HEK293 (cell line): ENCODE results near the gene RRP8.

Source experiments
- ZNF549 ChIP-seq: fragments of 450-650 bp; IDR thresholded peaks from 2 replicates; pipeline ENCODE4 v1.5.1; 2018; ENCODE audit warnings: missing biosample characterization, missing genetic modification characterization, mild to moderate bottlenecking, inconsistent platforms, moderate library complexity
- ZNF792 ChIP-seq: fragments of 450-650 bp; formaldehyde crosslinking; IDR thresholded peaks from 2 replicates; pipeline ENCODE4 v1.5.1; 2016; ENCODE audit warnings: missing biosample characterization, missing genetic modification characterization
- TF ChIP-seq, protein P1 (sequence below): fragments of 450-650 bp; formaldehyde crosslinking; IDR thresholded peaks from 2 replicates; pipeline ENCODE4 v1.5.1; 2016; ENCODE audit warnings: missing biosample characterization, missing genetic modification characterization

- TF ChIP-seq, protein P1, sequence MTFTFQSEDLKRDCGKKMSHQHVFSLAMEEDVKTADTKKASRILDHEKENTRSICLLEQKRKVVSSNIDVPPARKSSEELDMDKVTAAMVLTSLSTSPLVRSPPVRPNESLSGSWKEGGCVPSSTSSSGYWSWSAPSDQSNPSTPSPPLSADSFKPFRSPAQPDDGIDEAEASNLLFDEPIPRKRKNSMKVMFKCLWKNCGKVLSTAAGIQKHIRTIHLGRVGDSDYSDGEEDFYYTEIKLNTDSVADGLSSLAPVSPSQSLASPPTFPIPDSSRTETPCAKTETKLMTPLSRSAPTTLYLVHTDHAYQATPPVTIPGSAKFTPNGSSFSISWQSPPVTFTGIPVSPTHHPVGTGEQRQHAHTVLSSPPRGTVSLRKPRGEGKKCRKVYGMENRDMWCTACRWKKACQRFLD = no peak
- TF ChIP-seq ZNF549 (tag by site-specific recombination) (no peak), ZNF792 (tag by site-specific recombination) (no peak)
Measured at GRCh38 chr11:6546735-6547134, 56.7 kb downstream of the RRP8 start.
